Measurements from ENCODE around the gene FRG2B. TPM values are rescaled to one million over a fixed set of nuclear protein-coding genes. Genes with fewer than 3 reads are reported as not detected.

FRG2B gene
- total RNA-seq, 1 experiment from 2014 or later, result not detected

GRCh38 chr10:133613699-133614098 is 12.9 kb downstream of the FRG2B start:
- no peak overlapping the region for H3K4me2 ChIP-seq (ENCODE audit: low read length)
- no peaks in the 10 kb centered on the region for H4K20me1 ChIP-seq (ENCODE audit: insufficient read depth)
- no peak overlapping the region for H3K9ac ChIP-seq (ENCODE audit: low read length)
- ATAC-seq, result no peak
- no TSS peak for BruUV-seq (replicated peaks)
- no peaks in the 10 kb centered on the region for H3K4me1 ChIP-seq (ENCODE audit: control insufficient read depth in 1 of 2, insufficient read depth in 2 of 2, low read length in 2 of 2)
- ChIA-PET RAD21 (ENCODE audit: low non-redundant PET in 1 of 2, low total read pairs in 2 of 2, uncharacterized antibody in 2 of 2, unreplicated experiment in 2 of 2) (no interaction called here), POLR2A (no interaction called here), CTCF (no interaction called here)
- no peak for DNase-seq (ENCODE audit: low read depth, low spot score)
- H3K9me2 ChIP-seq (ENCODE audit: insufficient read depth), result no peaks in the 10 kb centered on the region
- no peak overlapping the region for H2AFZ ChIP-seq (ENCODE audit: low read depth, low read length, poor library complexity, severe bottlenecking)
- H3K9me3 ChIP-seq (ENCODE audit: control insufficient read depth in 1 of 2, insufficient read depth in 1 of 2, low read depth in 1 of 2, low read length in 2 of 2), result no peaks in the 10 kb centered on the region
- H3K79me2 ChIP-seq (ENCODE audit: insufficient read depth, low read length), result no peaks in the 10 kb centered on the region
- H3K27ac ChIP-seq (ENCODE audit: low read depth, low read length), result no peak overlapping the region
- TF ChIP-seq ELF1 (IDR thresholded peaks at IDR 0.05; ENCODE audit: borderline replicate concordance, low read depth), result no peak
- TF ChIP-seq SP1 (IDR thresholded peaks at IDR 0.05; ENCODE audit: low read depth), result no peak
- TF ChIP-seq TCF7L2 (IDR thresholded peaks at IDR 0.05; ENCODE audit: borderline replicate concordance, extremely low read depth, insufficient read depth, insufficient read length), result no peak
- no peak for TF ChIP-seq EZH2phosphoT487 (IDR thresholded peaks at IDR 0.05; ENCODE audit: borderline replicate concordance)
- TF ChIP-seq RAD21 (IDR thresholded peaks at IDR 0.05; ENCODE audit: low read depth), result no peak
- no peak for TF ChIP-seq POLR2A (IDR thresholded peaks at IDR 0.05; ENCODE audit: borderline replicate concordance, extremely low read depth, insufficient read depth, insufficient read length)
- no peaks in the 10 kb centered on the region for H3K27me3 ChIP-seq (ENCODE audit: insufficient read depth, low read length)
- H3K4me3 ChIP-seq (replicated peaks in 1 of 2; ENCODE audit: low read depth in 1 of 2, low read length in 2 of 2), result no peak overlapping the region
- intact Hi-C loops (cut with micrococcal nuclease), result no loop called here
- no peaks in the 10 kb centered on the region for H3K36me3 ChIP-seq (ENCODE audit: control insufficient read depth in 1 of 2, insufficient read depth in 2 of 2, low read length in 2 of 2)

- no peaks in the 10 kb centered on the region for H3K4me1 ChIP-seq (ENCODE audit: control insufficient read depth in 1 of 2, insufficient read depth in 2 of 2, low read length in 2 of 2)
- H4K20me1 ChIP-seq (ENCODE audit: insufficient read depth), result no peaks in the 10 kb centered on the region
- RAD21 ChIA-PET (ENCODE audit: low non-redundant PET in 1 of 2, low total read pairs in 2 of 2, uncharacterized antibody in 2 of 2, unreplicated experiment in 2 of 2), result no interaction called here
- CTCF ChIA-PET, result no interaction called here
- H3K79me2 ChIP-seq (ENCODE audit: insufficient read depth, low read length), result no peaks in the 10 kb centered on the region
- BruUV-seq (replicated peaks), result no TSS peak
- ATAC-seq, result no peak
- no peaks in the 10 kb centered on the region for H3K27me3 ChIP-seq (ENCODE audit: insufficient read depth, low read length)
- H3K9ac ChIP-seq (ENCODE audit: low read length), result no peak overlapping the region
- no peak for DNase-seq (ENCODE audit: low read depth, low spot score)
- POLR2A ChIA-PET, result no interaction called here
- no peak overlapping the region for H2AFZ ChIP-seq (ENCODE audit: low read depth, low read length, poor library complexity, severe bottlenecking)
- no peak overlapping the region for H3K4me3 ChIP-seq (replicated peaks in 1 of 2; ENCODE audit: low read depth in 1 of 2, low read length in 2 of 2)
- H3K9me3 ChIP-seq (ENCODE audit: control insufficient read depth in 1 of 2, insufficient read depth in 1 of 2, low read depth in 1 of 2, low read length in 2 of 2), result no peaks in the 10 kb centered on the region
- H3K4me2 ChIP-seq (ENCODE audit: low read length), result no peak overlapping the region
- H3K9me2 ChIP-seq (ENCODE audit: insufficient read depth), result no peaks in the 10 kb centered on the region
- intact Hi-C loops (cut with micrococcal nuclease), result no loop called here
- H3K27ac ChIP-seq (ENCODE audit: low read depth, low read length), result no peak overlapping the region
- H3K36me3 ChIP-seq (ENCODE audit: control insufficient read depth in 1 of 2, insufficient read depth in 2 of 2, low read length in 2 of 2), result no peaks in the 10 kb centered on the region
- TF ChIP-seq EZH2 (IDR thresholded peaks at IDR 0.05) (no peak), REST (IDR thresholded peaks at IDR 0.05; ENCODE audit: low read depth) (no peak), EZH2phosphoT487 (IDR thresholded peaks at IDR 0.05; ENCODE audit: borderline replicate concordance) (no peak), ZFX (IDR thresholded peaks at IDR 0.05) (no peak), CEBPB (IDR thresholded peaks at IDR 0.05; ENCODE audit: low read depth) (no peak), TCF7L2 (IDR thresholded peaks at IDR 0.05; ENCODE audit: borderline replicate concordance, extremely low read depth, insufficient read depth, insufficient read length) (no peak), RAD21 (IDR thresholded peaks at IDR 0.05; ENCODE audit: low read depth) (no peak), ATF3 (IDR thresholded peaks at IDR 0.05) (no peak), ZBTB33 (IDR thresholded peaks at IDR 0.05; ENCODE audit: extremely low read depth, insufficient replicate concordance, low read length) (no peak), YY1 (IDR thresholded peaks at IDR 0.05; ENCODE audit: extremely low read depth, insufficient replicate concordance, low read depth, low read length) (no peak), ZNF274 (IDR thresholded peaks at IDR 0.05; ENCODE audit: low read depth, low read length) (no peak)
Measured at GRCh38 chr10:133611079-133611478, 15.5 kb downstream of the FRG2B start.
